ENCODE measurements around the gene ADIPOR1. TPM values are rescaled to one million over a fixed set of nuclear protein-coding genes. Genes with fewer than 3 reads are reported as not detected.
"Not testable (repeated sequence)": the region's sequence is repeated elsewhere in the genome, so short reads cannot be mapped to it uniquely, and the experiment has no call there.

ADIPOR1 gene, protein sequence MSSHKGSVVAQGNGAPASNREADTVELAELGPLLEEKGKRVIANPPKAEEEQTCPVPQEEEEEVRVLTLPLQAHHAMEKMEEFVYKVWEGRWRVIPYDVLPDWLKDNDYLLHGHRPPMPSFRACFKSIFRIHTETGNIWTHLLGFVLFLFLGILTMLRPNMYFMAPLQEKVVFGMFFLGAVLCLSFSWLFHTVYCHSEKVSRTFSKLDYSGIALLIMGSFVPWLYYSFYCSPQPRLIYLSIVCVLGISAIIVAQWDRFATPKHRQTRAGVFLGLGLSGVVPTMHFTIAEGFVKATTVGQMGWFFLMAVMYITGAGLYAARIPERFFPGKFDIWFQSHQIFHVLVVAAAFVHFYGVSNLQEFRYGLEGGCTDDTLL
- total RNA-seq = 86.7 and 92.1 TPM in 2 replicates

DNA sequence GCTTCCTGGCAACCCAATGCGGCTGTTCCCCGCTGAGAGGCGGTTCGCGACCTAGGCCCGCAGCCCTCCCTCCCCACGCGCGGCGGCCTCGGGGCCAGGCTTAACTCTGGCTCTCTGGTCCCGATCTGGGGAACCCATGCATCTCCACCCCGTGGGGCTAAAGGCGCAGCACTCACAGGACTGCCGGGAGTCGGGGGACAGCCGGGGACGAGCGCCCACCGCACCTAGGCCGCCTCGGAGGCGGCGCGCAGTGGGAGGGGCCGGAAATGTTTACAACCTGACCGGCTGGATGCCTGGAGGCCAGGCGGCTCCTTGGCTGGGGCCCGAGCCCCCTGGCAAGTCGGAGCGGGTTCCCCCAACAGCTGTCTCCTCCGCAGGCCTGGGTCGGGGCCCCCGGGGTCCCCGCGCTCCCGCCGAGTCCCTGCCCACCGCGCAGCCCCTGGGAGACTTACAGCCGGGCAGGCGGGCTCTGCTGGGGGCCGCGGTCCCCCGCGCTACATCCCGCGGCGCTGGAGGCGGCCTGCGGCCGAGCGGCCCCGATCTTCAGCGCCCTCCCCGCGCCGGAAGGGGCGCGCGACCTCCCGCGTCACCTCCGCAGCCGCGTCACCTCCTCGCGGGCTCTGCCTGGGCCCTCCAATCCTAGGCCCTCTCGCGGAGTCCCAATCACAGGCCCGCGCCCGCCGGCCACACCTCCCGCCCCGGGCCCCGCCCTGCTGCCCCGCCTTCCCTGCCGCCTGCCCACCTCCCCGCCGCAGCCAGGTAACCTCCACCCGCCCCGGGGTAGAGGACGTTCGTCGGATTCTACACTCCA is at the start of gene ADIPOR1:
ADIPOR1 (minus strand) TSS at position 580 of the 811 bp plus-strand sequence. CDS start 7,242 bp downstream, outside the sequence.
- peak; percentile 98 for DNase-seq
- Mint-ChIP-seq H3K4me1 (peaks cover 31% of the 10 kb centered on the region), H3K27me3 (no peaks in the 10 kb centered on the region), H3K36me3 (ENCODE audit: low read depth) (peaks cover 6% of the 10 kb centered on the region), H3K27ac (peak within 1 kb of the TSS; percentile 82), H3K4me3 (peak within 1 kb of the TSS; percentile 89), H3K9me3 (no peaks in the 10 kb centered on the region)
- intact Hi-C loops (cut with micrococcal nuclease) = loop anchor here (1.0 to 5.0 kb wide), 5 partner anchors 9 to 611 kb away; partner anchors contain the start of genes CYB5R1, KLHL12, PCAT6 and PPFIA4

DNA sequence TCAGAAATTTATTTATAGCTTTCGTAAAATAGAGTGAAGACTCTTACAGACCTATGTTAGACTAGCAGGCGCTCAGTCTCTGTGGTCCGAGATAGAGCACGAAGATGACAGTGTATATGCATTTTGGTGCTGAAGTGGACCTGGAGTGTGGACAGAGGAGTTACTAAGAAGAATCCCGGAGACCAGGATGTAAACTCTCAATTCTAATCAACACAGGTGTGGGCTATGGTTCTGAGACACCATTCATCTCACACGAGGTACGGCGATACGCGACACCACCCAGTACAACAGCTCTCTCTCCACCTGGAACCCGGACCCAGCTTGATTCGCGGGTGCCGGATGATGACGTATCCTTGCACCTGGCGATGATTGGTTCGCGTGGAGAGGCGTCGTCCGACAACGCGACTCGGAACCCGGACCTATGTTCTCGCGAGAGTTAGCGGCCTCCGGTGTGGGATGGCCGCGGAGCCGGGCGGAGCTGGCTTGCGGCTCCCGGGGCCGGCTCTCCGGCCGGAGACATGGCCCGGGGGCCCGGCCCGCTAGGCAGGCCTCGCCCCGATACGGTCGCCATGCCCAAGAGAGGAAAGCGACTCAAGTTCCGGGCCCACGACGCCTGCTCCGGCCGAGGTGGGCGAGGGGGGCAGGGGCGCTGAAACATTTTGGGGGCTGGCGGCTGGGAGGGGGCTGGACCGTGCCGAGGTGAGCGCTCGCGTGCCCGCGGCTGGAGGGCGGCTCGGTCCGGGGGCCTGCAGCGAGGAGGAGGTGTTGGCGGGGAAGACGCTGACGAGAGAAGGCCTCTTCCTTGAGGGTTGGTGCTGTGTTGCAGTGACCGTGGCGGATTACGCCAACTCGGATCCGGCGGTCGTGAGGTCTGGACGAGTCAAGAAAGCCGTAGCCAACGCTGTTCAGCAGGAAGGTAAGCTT is 49.1 kb upstream of the ADIPOR1 start, which contains the start of gene TMEM183A:
TMEM183A (plus strand) TSS at position 427 of the 924 bp plus-strand sequence; CDS start at position 519, 92 bp downstream.
- Mint-ChIP-seq H3K9me3 (no peaks in the 10 kb centered on the region), H3K4me1 (peaks cover 22% of the 10 kb centered on the region), H3K4me3 (peak within 1 kb of the TSS; percentile 86), H3K27ac (peak within 1 kb of the TSS; percentile 97), H3K36me3 (ENCODE audit: low read depth) (peaks cover 30% of the 10 kb centered on the region), H3K27me3 (no peaks in the 10 kb centered on the region)
- intact Hi-C loops (cut with micrococcal nuclease) = loop anchor here (1.0 to 10.0 kb wide), 7 partner anchors 19 to 662 kb away; partner anchors contain the start of genes KLHL12, PCAT6, PPFIA4 and PPP1R12B
- DNase-seq = peak; percentile 98

DNA sequence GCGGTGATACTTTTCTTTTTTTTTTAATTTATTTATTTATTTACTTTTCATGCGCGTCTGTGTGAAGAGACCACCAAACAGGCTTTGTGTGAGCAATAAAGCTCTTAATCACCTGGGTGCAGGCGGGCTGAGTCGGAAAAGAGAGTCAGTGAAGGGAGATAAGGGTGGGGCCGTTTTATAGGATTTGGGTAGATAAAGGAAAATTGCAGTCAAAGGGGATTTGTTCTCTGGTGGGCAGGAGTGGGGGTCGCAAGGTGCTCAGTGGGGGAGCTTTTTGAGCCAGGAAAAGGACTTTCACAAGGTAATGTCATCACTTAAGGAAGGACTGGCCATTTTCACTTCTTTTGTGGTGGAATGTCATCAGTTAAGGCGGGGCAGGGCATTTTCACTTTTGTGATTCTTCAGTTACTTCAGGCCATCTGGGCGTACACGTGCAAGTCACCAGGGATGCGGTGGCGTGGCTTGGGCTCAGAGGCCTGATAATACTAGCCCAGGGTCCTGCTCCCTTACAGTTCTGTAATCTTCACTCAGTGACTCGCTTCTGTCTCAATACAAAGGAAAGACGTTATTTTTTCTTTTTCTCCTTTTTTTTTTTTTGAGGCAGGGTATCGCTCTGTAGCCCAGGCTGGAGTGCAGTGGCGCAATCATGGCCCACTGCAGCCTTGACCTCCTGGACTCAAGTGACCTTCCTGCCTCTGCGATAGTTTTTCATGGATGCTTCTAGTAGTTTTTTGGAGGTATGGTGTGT is 47.5 kb upstream of the ADIPOR1 start:
- H3K27me3 Mint-ChIP-seq, H3K9me3 Mint-ChIP-seq, DNase-seq: not testable (repeated sequence)
- intact Hi-C loops (cut with micrococcal nuclease) = loop anchor here (2.0 to 10.0 kb wide), 4 partner anchors 143 to 661 kb away; partner anchors contain the start of genes PCAT6, PPP1R12B and UBE2T
- H3K4me1 Mint-ChIP-seq = peaks cover 22% of the 10 kb centered on the region
- peak overlapping the region; percentile 97 for H3K27ac Mint-ChIP-seq
- peaks cover 19% of the 10 kb centered on the region for H3K36me3 Mint-ChIP-seq (ENCODE audit: low read depth)
- peak overlapping the region; percentile 86 for H3K4me3 Mint-ChIP-seq

DNA sequence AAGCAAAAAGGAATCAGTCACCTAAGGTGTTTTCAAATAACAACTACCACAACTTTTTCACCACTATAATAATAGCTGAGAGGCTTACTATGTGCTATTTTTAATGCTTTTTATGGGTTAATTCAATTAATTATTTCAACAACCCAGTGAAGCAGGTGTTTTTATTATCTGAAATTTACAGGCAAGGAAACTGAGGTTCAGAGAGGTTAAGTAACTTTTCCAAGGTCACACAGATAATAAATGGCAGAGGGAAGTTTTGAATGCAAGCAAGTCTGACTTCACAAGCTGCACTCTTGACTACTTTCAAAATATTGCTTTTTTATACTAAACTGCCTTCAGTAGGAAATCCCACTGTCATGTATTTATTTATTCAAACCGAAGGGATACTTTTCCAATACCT is 44.8 kb upstream of the ADIPOR1 start:
- H3K27me3 Mint-ChIP-seq = peaks cover 5% of the 10 kb centered on the region
- intact Hi-C loops (cut with micrococcal nuclease) = loop anchor here (10.0 kb wide), 2 partner anchors 248 to 658 kb away; partner anchors contain the start of genes PPP1R12B and UBE2T

DNA sequence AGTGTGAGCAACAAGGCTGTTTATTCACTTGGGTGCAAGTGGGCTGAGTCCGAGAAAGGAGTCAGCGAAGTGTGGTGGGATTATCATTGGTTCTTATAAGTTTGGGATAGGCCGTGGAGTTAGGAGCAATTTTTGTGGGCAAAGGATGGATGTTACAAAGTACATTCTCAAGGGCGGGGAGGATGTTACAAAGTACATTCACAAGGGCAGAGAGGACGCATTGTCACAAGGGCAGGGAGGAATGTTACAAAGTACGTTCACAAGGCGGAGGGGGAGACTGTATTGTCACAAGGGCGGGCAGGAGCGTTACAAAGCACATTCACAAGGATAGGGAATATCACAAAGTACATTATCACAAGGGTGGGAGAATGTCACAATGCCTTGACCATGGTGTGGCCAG is 43.9 kb upstream of the ADIPOR1 start:
- peaks cover 12% of the 10 kb centered on the region for H3K27me3 Mint-ChIP-seq
- no peak for DNase-seq
- intact Hi-C loops (cut with micrococcal nuclease) = loop anchor here (10.0 kb wide), 2 partner anchors 247 to 657 kb away; partner anchors contain the start of genes PPP1R12B and UBE2T
- H3K4me1 Mint-ChIP-seq = peaks cover 28% of the 10 kb centered on the region
- no peak overlapping the region for H3K27ac Mint-ChIP-seq
- no peaks in the 10 kb centered on the region for H3K9me3 Mint-ChIP-seq
- no peak overlapping the region for H3K4me3 Mint-ChIP-seq
- peaks cover 2% of the 10 kb centered on the region for H3K36me3 Mint-ChIP-seq (ENCODE audit: low read depth)

More for the DNA sequence above, 44.8 kb upstream of the ADIPOR1 start:
- H3K27ac Mint-ChIP-seq = no peak overlapping the region
- no peak overlapping the region for H3K4me3 Mint-ChIP-seq
- no peak for DNase-seq
- H3K36me3 Mint-ChIP-seq (ENCODE audit: low read depth) = peaks cover 6% of the 10 kb centered on the region
- no peaks in the 10 kb centered on the region for H3K9me3 Mint-ChIP-seq
- peaks cover 28% of the 10 kb centered on the region for H3K4me1 Mint-ChIP-seq

DNA sequence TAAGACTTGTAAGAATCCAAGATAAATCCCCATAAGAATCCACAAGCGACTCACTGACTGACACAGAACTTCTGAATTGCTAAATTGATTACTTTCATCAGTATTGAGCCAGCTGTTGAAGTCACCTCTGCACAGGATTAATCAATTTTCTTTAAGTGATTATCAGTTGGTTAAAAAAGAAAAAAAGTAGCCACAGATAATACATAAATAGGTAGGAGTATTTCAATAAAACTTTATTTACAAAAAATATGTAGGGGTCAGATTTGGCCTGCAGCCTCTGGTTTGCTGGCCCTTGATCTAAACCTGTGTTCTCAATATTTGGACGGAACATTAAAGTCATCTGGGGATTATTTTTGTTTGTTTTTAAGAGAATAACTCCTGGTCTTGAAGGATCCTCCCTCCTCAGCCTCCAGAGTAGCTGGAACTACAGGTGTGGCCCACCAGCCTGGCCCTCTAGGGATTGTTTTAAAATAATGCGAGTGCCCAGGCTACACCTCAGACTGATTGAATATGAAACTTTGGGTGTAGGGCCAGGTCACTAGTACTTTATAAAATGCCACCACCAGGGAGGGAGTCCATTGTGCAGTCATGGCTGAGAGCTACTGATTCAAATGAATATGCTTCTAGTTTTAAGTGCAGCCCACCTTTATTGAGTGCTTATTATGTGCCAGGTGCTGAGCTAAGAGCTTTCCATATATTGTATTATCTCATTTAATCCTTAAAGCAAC is 42.3 kb upstream of the ADIPOR1 start:
- Mint-ChIP-seq H3K4me3 (no peak overlapping the region), H3K27me3 (peaks cover 21% of the 10 kb centered on the region), H3K9me3 (no peaks in the 10 kb centered on the region), H3K36me3 (ENCODE audit: low read depth) (no peaks in the 10 kb centered on the region), H3K27ac (no peak overlapping the region), H3K4me1 (peaks cover 18% of the 10 kb centered on the region)
- intact Hi-C loops (cut with micrococcal nuclease) = loop anchor here (10.0 kb wide), 2 partner anchors 246 to 656 kb away; partner anchors contain the start of genes PPP1R12B and UBE2T
- DNase-seq = no peak

DNA sequence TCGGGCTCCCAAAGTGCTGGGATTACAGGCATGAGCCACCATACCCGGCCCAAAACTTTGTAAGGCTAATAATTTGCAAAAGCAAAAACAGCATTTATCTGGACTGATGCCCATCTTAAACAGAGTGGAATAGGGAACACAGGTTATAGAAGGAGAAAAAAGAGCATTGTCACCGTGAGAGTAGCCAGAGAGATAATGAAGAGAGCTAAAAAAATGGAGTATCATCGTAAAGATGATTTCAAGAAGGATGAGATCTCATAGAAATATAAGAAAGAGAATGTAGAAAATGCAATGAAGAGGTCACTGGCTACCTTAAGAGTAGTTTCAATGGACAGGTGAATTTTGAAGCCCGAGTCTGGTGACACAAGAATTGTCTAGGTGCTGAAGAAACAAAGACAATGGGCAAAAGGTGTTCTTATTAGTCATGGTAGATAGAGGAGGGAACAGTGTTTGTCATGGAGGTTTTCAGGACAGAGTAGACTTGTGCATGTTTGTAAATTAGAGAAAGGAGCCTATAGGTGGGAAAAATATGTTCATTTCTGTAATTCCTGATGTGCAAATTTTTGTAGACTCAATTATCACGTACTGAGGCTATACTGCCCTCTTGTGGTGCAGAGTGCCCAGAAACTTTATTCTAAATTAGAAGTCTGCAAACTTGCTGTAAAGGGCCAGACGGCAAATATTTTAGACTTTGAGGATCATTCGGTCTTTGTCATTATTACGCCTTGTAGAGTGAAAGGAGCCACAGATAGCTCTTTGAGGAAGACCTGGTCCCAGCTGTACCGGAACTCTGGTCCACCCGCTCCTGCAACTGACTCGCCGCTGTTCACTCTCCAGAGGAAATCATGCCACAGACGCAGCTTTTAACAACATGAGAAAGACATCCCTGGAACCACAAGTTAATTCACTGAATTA is 41.0 kb upstream of the ADIPOR1 start:
- Mint-ChIP-seq H3K4me3 (peak overlapping the region; percentile 62), H3K27ac (no peak overlapping the region), H3K9me3 (no peaks in the 10 kb centered on the region), H3K4me1 (peaks cover 17% of the 10 kb centered on the region), H3K36me3 (ENCODE audit: low read depth) (no peaks in the 10 kb centered on the region), H3K27me3 (peaks cover 30% of the 10 kb centered on the region)
- intact Hi-C loops (cut with micrococcal nuclease) = loop anchor here (1.0 to 5.0 kb wide), 3 partner anchors 32 to 112 kb away; partner anchors contain the start of genes CYB5R1, KLHL12 and RABIF
- DNase-seq = peak; percentile 90

DNA sequence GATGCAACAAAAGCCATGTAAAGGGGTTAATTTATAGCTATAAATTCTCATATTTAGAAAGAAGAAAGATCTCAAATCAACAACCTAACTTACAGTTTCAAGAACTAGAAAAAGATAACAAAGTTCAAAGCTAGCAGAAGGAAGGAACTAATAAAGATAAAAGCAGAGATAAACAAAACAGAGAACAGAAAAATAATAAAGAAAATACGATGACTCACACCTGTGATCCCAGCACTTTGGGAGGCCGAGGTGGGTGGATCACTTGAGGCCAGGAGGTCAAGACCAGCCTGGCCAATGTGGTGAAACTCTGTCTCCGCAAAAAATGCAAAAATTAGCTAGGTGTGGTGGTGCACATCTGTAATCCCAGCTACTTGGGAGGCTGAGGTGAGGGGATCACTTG is 36.6 kb upstream of the ADIPOR1 start:
- H3K9me3 Mint-ChIP-seq = no peaks in the 10 kb centered on the region
- H3K4me3 Mint-ChIP-seq = no peak overlapping the region
- peaks cover 58% of the 10 kb centered on the region for H3K27me3 Mint-ChIP-seq
- intact Hi-C loops (cut with micrococcal nuclease) = loop anchor here (5.0 kb wide), 1 partner anchor 107 kb away; the partner anchor contains the start of gene RABIF
- H3K27ac Mint-ChIP-seq = no peak overlapping the region
- DNase-seq = no peak
- no peaks in the 10 kb centered on the region for H3K36me3 Mint-ChIP-seq (ENCODE audit: low read depth)
- H3K4me1 Mint-ChIP-seq = peaks cover 10% of the 10 kb centered on the region

DNA sequence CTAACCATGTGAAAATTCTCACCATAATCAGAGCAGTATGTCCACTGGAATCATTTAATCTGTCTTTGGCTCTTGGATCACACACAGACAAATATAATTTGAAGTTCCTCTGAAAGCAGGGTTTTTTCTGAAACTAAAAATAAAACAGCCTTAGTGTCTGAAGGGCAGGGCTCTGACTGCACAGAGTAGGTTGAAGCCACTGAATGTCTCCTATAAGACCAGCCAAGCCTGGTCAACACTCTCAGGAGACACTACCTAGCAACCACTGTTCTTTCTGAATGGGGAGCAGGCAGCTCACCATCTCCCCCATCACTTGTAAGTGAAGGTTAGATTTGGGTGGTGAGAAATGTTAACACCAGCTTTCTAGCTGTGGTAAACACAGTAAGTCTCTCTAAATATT is 33.0 kb upstream of the ADIPOR1 start:
- intact Hi-C loops (cut with micrococcal nuclease) = no loop called here
- DNase-seq = no peak
- no peak overlapping the region for H3K27ac Mint-ChIP-seq
- H3K4me1 Mint-ChIP-seq = no peaks in the 10 kb centered on the region
- H3K9me3 Mint-ChIP-seq = no peaks in the 10 kb centered on the region
- H3K36me3 Mint-ChIP-seq (ENCODE audit: low read depth) = no peaks in the 10 kb centered on the region
- no peak overlapping the region for H3K4me3 Mint-ChIP-seq
- peaks cover 55% of the 10 kb centered on the region for H3K27me3 Mint-ChIP-seq

DNA sequence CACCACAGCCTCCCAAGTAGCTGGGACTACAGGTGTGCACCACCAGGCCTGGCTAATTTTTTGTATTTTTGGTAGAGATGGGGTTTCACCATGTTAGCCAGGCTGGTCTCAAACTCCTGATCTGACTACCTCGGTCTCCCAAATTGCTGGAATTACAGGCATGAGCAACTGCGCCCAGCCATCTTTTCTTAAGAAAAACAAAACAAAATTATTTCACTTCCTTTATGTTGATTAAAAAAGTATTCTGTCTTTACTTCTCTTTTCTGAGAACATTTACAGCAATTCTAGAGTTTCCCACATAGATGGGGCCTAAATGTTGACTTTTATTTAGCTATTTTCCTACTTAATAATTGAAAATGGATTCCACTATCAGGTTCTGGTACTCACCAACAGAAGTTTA is 31.8 kb upstream of the ADIPOR1 start:
- no peak for DNase-seq
- intact Hi-C loops (cut with micrococcal nuclease) = no loop called here
- Mint-ChIP-seq H3K27me3 (peaks cover 48% of the 10 kb centered on the region), H3K4me1 (no peaks in the 10 kb centered on the region), H3K27ac (no peak overlapping the region), H3K36me3 (ENCODE audit: low read depth) (no peaks in the 10 kb centered on the region), H3K4me3 (no peak overlapping the region), H3K9me3 (no peaks in the 10 kb centered on the region)

Measured in activated CD4-positive, alpha-beta T cell treated with anti-CD3 and anti-CD28 coated beads, Interleukin-2, amount 10 ng/mL, durations not matched to agents 24 days and 14 days (primary cell).